ENCODE results near the gene PTPRN2.

GRCh38 chr7:157558061-157558460 is 1029.6 kb downstream of the PTPRN2 start:
- TF ChIP-seq, protein P1, sequence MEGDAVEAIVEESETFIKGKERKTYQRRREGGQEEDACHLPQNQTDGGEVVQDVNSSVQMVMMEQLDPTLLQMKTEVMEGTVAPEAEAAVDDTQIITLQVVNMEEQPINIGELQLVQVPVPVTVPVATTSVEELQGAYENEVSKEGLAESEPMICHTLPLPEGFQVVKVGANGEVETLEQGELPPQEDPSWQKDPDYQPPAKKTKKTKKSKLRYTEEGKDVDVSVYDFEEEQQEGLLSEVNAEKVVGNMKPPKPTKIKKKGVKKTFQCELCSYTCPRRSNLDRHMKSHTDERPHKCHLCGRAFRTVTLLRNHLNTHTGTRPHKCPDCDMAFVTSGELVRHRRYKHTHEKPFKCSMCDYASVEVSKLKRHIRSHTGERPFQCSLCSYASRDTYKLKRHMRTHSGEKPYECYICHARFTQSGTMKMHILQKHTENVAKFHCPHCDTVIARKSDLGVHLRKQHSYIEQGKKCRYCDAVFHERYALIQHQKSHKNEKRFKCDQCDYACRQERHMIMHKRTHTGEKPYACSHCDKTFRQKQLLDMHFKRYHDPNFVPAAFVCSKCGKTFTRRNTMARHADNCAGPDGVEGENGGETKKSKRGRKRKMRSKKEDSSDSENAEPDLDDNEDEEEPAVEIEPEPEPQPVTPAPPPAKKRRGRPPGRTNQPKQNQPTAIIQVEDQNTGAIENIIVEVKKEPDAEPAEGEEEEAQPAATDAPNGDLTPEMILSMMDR (IDR thresholded peaks at IDR 0.05): no peak
- no peak for TF ChIP-seq POLR2A (IDR thresholded peaks at IDR 0.05)
